SK-N-SH (cell line): ENCODE data around the gene MYH11. TPM values are rescaled to one million over a fixed set of nuclear protein-coding genes. Genes with fewer than 3 reads are reported as not detected.

Source experiments
- CTCF ChIA-PET: fragments of 300-600, 350-600 bp; formaldehyde crosslinking; extraction: SDS; loops from one replicate; lab custom pipeline; 2021; lab: Yijun Ruan, JAX
- POLR2A ChIA-PET: fragments of 350-600 bp; sonication (Branson Sonifier 250); formaldehyde crosslinking; extraction: SDS; loops from one replicate; lab custom pipeline; 2020; ENCODE audit warnings: antibody characterized with exemption, inconsistent platforms; lab: Yijun Ruan, JAX
- DNase-seq: peaks from one replicate; pipeline ENCODE4 v3.0.0; 2012
- H2AFZ ChIP-seq: fragments of 200-600 bp; sonication (generic); 2 replicates; pipeline ENCODE4 v1.8.1; 2016; ENCODE audit warnings: antibody characterized with exemption, mild to moderate bottlenecking, low read depth
- H3F3A ChIP-seq: fragments of 200-600 bp; sonication (generic); replicated peaks from 2 replicates; pipeline ENCODE3; 2016; ENCODE audit warnings: antibody characterized with exemption, mild to moderate bottlenecking; ENCODE audit not compliant: insufficient read depth
- H3K27ac ChIP-seq, 2 experiments: fragments of 200-500 bp in 1 of 2; fragments of 200-600 bp in 1 of 2; sonication (Bioruptor generic) in 1 of 2; sonication (generic), shearing (Covaris generic) in 1 of 2; 2 replicates each; pipeline versions ENCODE4 v1.5.1 to v1.6.1; 2014 to 2016; ENCODE audit warnings: low read depth in 2 of 2, inconsistent platforms in 1 of 2, low read length in 1 of 2, mild to moderate bottlenecking in 1 of 2, mixed read lengths in 1 of 2
- H3K27me3 ChIP-seq: fragments of 200-600 bp; sonication (generic), shearing (Covaris generic); 2 replicates; pipeline ENCODE4 v1.6.1; 2016; ENCODE audit warnings: mixed run types; ENCODE audit not compliant: insufficient read depth
- H3K36me3 ChIP-seq, 2 experiments: fragments of 200-500 bp in 1 of 2; fragments of 200-600 bp in 1 of 2; sonication (Bioruptor generic) in 1 of 2; sonication (generic) in 1 of 2; replicated peaks in 1 of 2; 2 replicates each; pipeline versions ENCODE3 to v1.5.1; 2014 to 2016; ENCODE audit warnings: low read length in 1 of 2, mild to moderate bottlenecking in 1 of 2; ENCODE audit not compliant: insufficient read depth in 2 of 2, control insufficient read depth in 1 of 2
- H3K4me1 ChIP-seq, 2 experiments: fragments of 200-500 bp in 1 of 2; fragments of 200-600 bp in 1 of 2; sonication (Bioruptor generic) in 1 of 2; sonication (generic), shearing (Covaris generic) in 1 of 2; 2 replicates each; pipeline versions ENCODE4 v1.5.1 to v1.6.1; 2014 to 2016; ENCODE audit warnings: low read depth in 1 of 2, low read length in 1 of 2, mixed run types in 1 of 2; ENCODE audit not compliant: insufficient read depth in 2 of 2, control insufficient read depth in 1 of 2
- H3K4me2 ChIP-seq: fragments of 200-600 bp; sonication (generic), shearing (Covaris generic); 2 replicates; pipeline ENCODE4 v1.6.1; 2017; ENCODE audit warnings: mixed run types
- H3K4me3 ChIP-seq, 2 experiments: fragments of 200-500 bp in 1 of 2; fragments of 200-600 bp in 1 of 2; sonication (Bioruptor generic) in 1 of 2; sonication (generic), shearing (Covaris generic) in 1 of 2; 2 replicates each; pipeline versions ENCODE4 v1.5.1 to v1.8.1; 2014 to 2016; ENCODE audit warnings: low read depth in 2 of 2, inconsistent platforms in 1 of 2, low read length in 1 of 2, mild to moderate bottlenecking in 1 of 2, mixed read lengths in 1 of 2, moderate library complexity in 1 of 2
- H3K79me2 ChIP-seq: fragments of 200-600 bp; sonication (generic); 2 replicates; pipeline ENCODE4 v1.8.1; 2017; ENCODE audit warnings: mild to moderate bottlenecking; ENCODE audit not compliant: insufficient read depth
- H3K9ac ChIP-seq: fragments of 200-600 bp; sonication (generic); 2 replicates; pipeline ENCODE4 v1.6.1; 2017; ENCODE audit warnings: mixed run types
- H3K9me2 ChIP-seq: fragments of 200-600 bp; sonication (generic); 2 replicates; pipeline ENCODE4 v1.6.1; 2017; ENCODE audit warnings: mixed run types
- H3K9me3 ChIP-seq: fragments of 200-600 bp; sonication (generic); 2 replicates; pipeline ENCODE4 v1.6.1; 2017; ENCODE audit warnings: mixed run types, mild to moderate bottlenecking, moderate library complexity
- H4K20me1 ChIP-seq: fragments of 200-600 bp; sonication (generic); 2 replicates; pipeline ENCODE4 v1.6.1; 2017; ENCODE audit warnings: mild to moderate bottlenecking, mixed run types; ENCODE audit not compliant: insufficient read depth
- CHD2 ChIP-seq: fragments of 150-350 bp; IDR thresholded peaks from 2 replicates; pipeline ENCODE4 v1.6.1; 2018; ENCODE audit warnings: low read length; ENCODE audit not compliant: partially characterized antibody
- ELF1 ChIP-seq: IDR thresholded peaks from 2 replicates; pipeline ENCODE4 v1.4.0; 2012
- GABPA ChIP-seq: IDR thresholded peaks from 2 replicates; pipeline ENCODE4 v1.4.0; 2012; ENCODE audit warnings: low read depth, mild to moderate bottlenecking
- JUND ChIP-seq: IDR thresholded peaks from 2 replicates; pipeline ENCODE4 v1.4.0; 2012
- NFIC ChIP-seq: IDR thresholded peaks from 2 replicates; pipeline ENCODE4 v1.4.0; 2012; ENCODE audit warnings: borderline replicate concordance
- RCOR1 ChIP-seq: fragments of 150-350 bp; IDR thresholded peaks from 2 replicates; pipeline ENCODE4 v1.6.1; 2017; ENCODE audit warnings: antibody characterized with exemption, low read length
- SIN3A ChIP-seq: IDR thresholded peaks from 2 replicates; pipeline ENCODE4 v1.6.1; 2012; ENCODE audit warnings: low read depth, mild to moderate bottlenecking, low read length, moderate library complexity, borderline replicate concordance
- TAF1 ChIP-seq: IDR thresholded peaks from 2 replicates; pipeline ENCODE4 v1.6.1; 2012; ENCODE audit warnings: low read depth, mild to moderate bottlenecking, low read length, moderate library complexity, borderline replicate concordance
- TCF12 ChIP-seq: IDR thresholded peaks from 2 replicates; pipeline ENCODE4 v1.4.0; 2012
- YY1 ChIP-seq: IDR thresholded peaks from 2 replicates; pipeline ENCODE4 v1.4.0; 2012; ENCODE audit warnings: low read depth, mild to moderate bottlenecking
- WGBS: methylation state at CpG from one replicate; pipeline ENCODE4 v1.1.6; 2017; ENCODE audit warnings: low lambda C conversion rate; 5-methylcytosine and 5-hydroxymethylcytosine counted together
- polyA plus RNA-seq, 3 experiments: library from polyadenylated mRNA; depleted of rRNA; stranded (reverse); fragments of >200 nt; gene quantifications; 2 replicates each; pipeline ENCODE4 v1.2.3, GENCODE V29; 2012
- TF ChIP-seq, protein P1 (sequence below): IDR thresholded peaks from 2 replicates; pipeline ENCODE4 v1.4.0; 2012; ENCODE audit warnings: low read depth, borderline replicate concordance
- TF ChIP-seq, protein P2 (sequence below): fragments of 150-350 bp; IDR thresholded peaks from 2 replicates; pipeline ENCODE4 v1.6.1; 2016; ENCODE audit warnings: mild to moderate bottlenecking, low read depth, low read length
- TF ChIP-seq, protein P3 (sequence below): fragments of 200-600 bp; sonication (generic); IDR thresholded peaks from 2 replicates; pipeline ENCODE4 v1.6.1; 2017; ENCODE audit warnings: antibody characterized with exemption, mild to moderate bottlenecking, moderate library complexity

The MYH11 gene
- polyA plus RNA-seq, 1 of the 3 experiments (the other 2 are of a cell fraction) = 0.02 TPM

DNA sequence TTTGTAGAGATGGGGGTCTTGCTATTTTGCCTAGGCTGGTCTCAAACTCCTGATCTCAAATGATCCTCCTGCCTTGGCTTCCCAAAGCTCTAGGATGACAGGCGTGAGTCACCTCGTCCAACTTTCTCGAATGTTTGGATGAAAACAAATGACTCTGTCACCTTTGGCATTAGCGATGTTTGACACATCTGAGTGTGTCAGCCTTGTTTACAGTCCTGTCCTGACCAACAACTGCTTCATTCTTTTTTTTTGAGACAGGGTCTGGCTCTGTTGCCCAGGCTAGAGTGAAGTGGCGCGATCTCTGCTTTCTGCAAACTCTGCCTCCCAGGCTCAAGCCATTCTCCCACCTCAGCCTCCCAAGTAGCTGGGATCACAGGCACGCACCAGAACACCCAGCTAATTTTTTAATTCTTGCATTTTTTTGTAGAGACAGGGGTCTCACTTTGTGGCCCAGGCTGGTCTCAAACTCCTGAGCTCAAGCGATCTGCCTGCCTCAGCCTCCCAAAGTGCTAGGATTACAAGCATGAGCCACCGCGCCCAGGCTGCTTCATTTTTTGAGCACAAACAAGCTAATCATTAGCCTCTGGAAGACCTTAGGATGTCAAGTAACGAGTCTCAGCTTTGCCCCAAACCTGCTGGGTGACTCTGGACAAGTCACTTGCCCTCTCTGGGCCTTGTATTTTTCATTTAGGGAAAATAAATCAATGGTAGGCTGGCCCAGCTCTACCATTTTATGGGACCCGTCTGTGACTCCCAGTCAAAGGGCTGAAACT, 7.4 kb downstream of the MYH11 start:
- no peak overlapping the region for H3K9ac ChIP-seq
- H3K27ac ChIP-seq = no peak overlapping the region
- no peaks in the 10 kb centered on the region for H3K4me1 ChIP-seq
- no peaks in the 10 kb centered on the region for H3K9me3 ChIP-seq
- no peak for DNase-seq
- no peaks in the 10 kb centered on the region for H4K20me1 ChIP-seq
- no peaks in the 10 kb centered on the region for H3K79me2 ChIP-seq
- TF ChIP-seq NFIC (no peak), TAF1 (no peak), RCOR1 (no peak), JUND (no peak), YY1 (no peak)
- TF ChIP-seq, protein P1, sequence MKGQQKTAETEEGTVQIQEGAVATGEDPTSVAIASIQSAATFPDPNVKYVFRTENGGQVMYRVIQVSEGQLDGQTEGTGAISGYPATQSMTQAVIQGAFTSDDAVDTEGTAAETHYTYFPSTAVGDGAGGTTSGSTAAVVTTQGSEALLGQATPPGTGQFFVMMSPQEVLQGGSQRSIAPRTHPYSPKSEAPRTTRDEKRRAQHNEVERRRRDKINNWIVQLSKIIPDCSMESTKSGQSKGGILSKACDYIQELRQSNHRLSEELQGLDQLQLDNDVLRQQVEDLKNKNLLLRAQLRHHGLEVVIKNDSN = no peak
- TF ChIP-seq, protein P2, sequence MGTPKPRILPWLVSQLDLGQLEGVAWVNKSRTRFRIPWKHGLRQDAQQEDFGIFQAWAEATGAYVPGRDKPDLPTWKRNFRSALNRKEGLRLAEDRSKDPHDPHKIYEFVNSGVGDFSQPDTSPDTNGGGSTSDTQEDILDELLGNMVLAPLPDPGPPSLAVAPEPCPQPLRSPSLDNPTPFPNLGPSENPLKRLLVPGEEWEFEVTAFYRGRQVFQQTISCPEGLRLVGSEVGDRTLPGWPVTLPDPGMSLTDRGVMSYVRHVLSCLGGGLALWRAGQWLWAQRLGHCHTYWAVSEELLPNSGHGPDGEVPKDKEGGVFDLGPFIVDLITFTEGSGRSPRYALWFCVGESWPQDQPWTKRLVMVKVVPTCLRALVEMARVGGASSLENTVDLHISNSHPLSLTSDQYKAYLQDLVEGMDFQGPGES = no peak
- H3K4me2 ChIP-seq = no peak overlapping the region
- CTCF ChIA-PET = interaction anchor here (0.8 to 1.5 kb wide), 4 partner anchors 16 to 146 kb away, joined by 3 to 6 read pairs (median 4); no protein-coding TSS in a partner anchor
- H2AFZ ChIP-seq = no peak overlapping the region
- H3K36me3 ChIP-seq = no peaks in the 10 kb centered on the region
- POLR2A ChIA-PET = no interaction called here
- no peaks in the 10 kb centered on the region for H3F3A ChIP-seq
- H3K27me3 ChIP-seq = peaks cover 29% of the 10 kb centered on the region; the same call in 1 of the 2 replicates
- H3K9me2 ChIP-seq = no peaks in the 10 kb centered on the region
- H3K4me3 ChIP-seq = no peak overlapping the region
- 71% methylated on average over 12 of the region's 12 CpGs for WGBS

DNA sequence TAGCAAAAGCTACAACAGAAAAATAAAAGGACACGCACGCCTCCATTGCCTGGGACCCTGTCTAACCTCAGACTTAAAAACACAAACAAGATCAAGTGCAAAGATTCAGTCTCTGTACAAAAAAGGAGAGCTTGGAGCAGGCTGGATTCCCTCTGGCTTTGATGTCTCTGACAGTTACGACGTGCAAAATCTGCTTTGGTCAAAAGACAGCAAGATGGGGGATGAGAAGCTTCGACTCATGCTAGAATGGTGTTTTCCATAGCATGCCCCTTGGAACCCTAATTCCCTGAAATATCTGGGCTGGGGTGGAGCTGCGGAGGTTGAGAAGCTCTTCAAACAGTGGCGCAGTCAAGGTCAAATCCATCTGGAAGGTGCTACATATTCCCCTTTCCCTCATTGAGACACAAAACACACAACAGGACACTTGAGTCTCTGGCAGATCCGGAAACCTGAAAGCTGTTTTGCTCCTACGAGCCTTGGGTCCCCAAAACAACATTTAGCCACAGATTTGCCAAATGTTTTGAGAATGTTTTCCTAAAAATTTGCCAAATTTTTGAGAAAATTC, 9.1 kb downstream of the MYH11 start:
- no peaks in the 10 kb centered on the region for H3K9me3 ChIP-seq
- H3K9me2 ChIP-seq = no peaks in the 10 kb centered on the region
- CTCF ChIA-PET = interaction anchor here (1.0 to 1.2 kb wide), 2 partner anchors 26 to 81 kb away, joined by 3 to 4 read pairs; no protein-coding TSS in a partner anchor
- H3K79me2 ChIP-seq = no peaks in the 10 kb centered on the region
- peaks cover 18% of the 10 kb centered on the region; the same call in 1 of the 2 replicates for H3K27me3 ChIP-seq
- no peak overlapping the region for H3K9ac ChIP-seq
- H3K36me3 ChIP-seq = no peaks in the 10 kb centered on the region
- H3K4me1 ChIP-seq = no peaks in the 10 kb centered on the region
- no peak overlapping the region for H2AFZ ChIP-seq
- 73% methylated on average over 9 of the region's 9 CpGs for WGBS
- no peak overlapping the region for H3K4me3 ChIP-seq
- no peaks in the 10 kb centered on the region for H4K20me1 ChIP-seq
- no peak for DNase-seq
- no peak overlapping the region for H3K27ac ChIP-seq
- TF ChIP-seq SIN3A = no peak
- TF ChIP-seq, protein P3, sequence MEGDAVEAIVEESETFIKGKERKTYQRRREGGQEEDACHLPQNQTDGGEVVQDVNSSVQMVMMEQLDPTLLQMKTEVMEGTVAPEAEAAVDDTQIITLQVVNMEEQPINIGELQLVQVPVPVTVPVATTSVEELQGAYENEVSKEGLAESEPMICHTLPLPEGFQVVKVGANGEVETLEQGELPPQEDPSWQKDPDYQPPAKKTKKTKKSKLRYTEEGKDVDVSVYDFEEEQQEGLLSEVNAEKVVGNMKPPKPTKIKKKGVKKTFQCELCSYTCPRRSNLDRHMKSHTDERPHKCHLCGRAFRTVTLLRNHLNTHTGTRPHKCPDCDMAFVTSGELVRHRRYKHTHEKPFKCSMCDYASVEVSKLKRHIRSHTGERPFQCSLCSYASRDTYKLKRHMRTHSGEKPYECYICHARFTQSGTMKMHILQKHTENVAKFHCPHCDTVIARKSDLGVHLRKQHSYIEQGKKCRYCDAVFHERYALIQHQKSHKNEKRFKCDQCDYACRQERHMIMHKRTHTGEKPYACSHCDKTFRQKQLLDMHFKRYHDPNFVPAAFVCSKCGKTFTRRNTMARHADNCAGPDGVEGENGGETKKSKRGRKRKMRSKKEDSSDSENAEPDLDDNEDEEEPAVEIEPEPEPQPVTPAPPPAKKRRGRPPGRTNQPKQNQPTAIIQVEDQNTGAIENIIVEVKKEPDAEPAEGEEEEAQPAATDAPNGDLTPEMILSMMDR = no peak
- no peak for TF ChIP-seq ELF1
- no peak for TF ChIP-seq TCF12
- no peak for TF ChIP-seq CHD2
- no peak for TF ChIP-seq TAF1
- TF ChIP-seq, protein P1 = no peak
- TF ChIP-seq GABPA = no peak
- no peak for TF ChIP-seq JUND
- no peaks in the 10 kb centered on the region for H3F3A ChIP-seq
- POLR2A ChIA-PET = no interaction called here
- H3K4me2 ChIP-seq = no peak overlapping the region
